Activated T-cell treated with anti-CD3 and anti-CD28 coated beads, Interleukin-2, amount 50 U/mL, for 4 hours (primary cell): Measurements from ENCODE around the gene MTCL1. TPM values are rescaled to one million over a fixed set of nuclear protein-coding genes. Genes with fewer than 3 reads are reported as not detected.

Experiments
- ATAC-seq, 2 donors: fragments of 200-7000 bp; cut with Tn5 transposase; one replicate each; pipeline ENCODE4 v1.10.0; 2021
- DNase-seq: peaks from one replicate; pipeline ENCODE4 v3.0.0-alpha.2; 2020
- H3K27me3 Mint-ChIP-seq: one replicate; pipeline ENCODE4 v1.8.0; 2021; ENCODE audit warnings: low read depth, mixed read lengths
- H3K36me3 Mint-ChIP-seq: one replicate; pipeline ENCODE4 v1.8.0; 2022; ENCODE audit warnings: mixed read lengths; ENCODE audit not compliant: insufficient read depth
- H3K4me1 Mint-ChIP-seq: one replicate; pipeline ENCODE4 v1.8.0; 2021; ENCODE audit warnings: low read depth, mixed read lengths
- H3K4me3 Mint-ChIP-seq: one replicate; pipeline ENCODE4 v1.8.0; 2021; ENCODE audit warnings: mild to moderate bottlenecking, moderate library complexity, mixed read lengths
- H3K9me3 Mint-ChIP-seq: one replicate; pipeline ENCODE4 v1.8.0; 2021; ENCODE audit warnings: mixed read lengths
- total RNA-seq, 3 donors: library from RNA; stranded (reverse); gene quantifications; one replicate each; pipeline ENCODE4 v1.2.1, GENCODE V29; 2021

MTCL1 gene
- total RNA-seq, 3 donors from 2014 or later: 0.23 to 0.73 (median 0.69) TPM

DNA sequence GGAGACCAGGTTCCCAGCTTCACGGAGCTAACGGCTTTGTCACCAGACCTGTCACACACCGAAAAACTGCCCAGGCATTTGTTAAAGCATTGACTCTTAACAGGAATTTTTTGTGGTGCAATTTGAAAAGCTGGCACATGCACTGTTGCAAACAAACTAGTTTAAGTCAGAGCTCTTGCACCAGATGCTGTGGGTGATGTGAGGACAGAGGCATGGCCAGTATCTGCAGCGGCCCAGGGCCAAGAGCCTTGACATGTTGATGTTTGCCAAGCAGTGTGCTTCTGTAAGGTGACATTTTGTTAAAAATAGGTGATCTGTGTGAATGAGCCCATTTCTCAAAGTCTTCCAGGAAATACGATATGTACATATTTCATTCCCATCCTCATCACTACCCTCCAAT, 142.5 kb downstream of the MTCL1 start:
- no peak for ATAC-seq
- no peaks in the 10 kb centered on the region for H3K36me3 Mint-ChIP-seq
- H3K27me3 Mint-ChIP-seq: peaks cover 6% of the 10 kb centered on the region
- no peak for DNase-seq
- no peak overlapping the region for H3K4me3 Mint-ChIP-seq
- H3K4me1 Mint-ChIP-seq: no peaks in the 10 kb centered on the region
- peaks cover 5% of the 10 kb centered on the region for H3K9me3 Mint-ChIP-seq

DNA sequence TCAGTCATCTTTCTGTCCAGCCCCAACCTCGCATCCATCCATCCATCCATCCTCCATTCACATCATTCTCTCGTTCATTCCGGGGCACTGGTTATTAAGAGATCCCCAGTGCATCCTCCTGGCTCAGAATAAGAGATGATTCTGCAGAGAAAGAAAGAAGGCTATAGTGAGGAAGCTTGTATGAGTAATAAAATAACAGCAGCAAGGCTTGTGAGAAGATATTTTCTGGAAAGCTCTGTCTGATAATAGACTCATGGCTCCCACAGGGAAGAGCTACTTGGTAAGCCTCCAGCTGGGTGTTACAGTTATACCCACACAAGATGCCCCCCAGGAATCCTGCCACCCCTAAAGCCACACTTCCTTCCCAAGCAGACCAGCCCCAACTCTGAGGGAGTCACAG, 143.2 kb downstream of the MTCL1 start:
- ATAC-seq (no peak), DNase-seq (no peak)
- H3K4me3 Mint-ChIP-seq: no peak overlapping the region
- H3K9me3 Mint-ChIP-seq: peaks cover 5% of the 10 kb centered on the region
- H3K4me1 Mint-ChIP-seq: no peaks in the 10 kb centered on the region
- no peaks in the 10 kb centered on the region for H3K36me3 Mint-ChIP-seq
- peaks cover 6% of the 10 kb centered on the region for H3K27me3 Mint-ChIP-seq

DNA sequence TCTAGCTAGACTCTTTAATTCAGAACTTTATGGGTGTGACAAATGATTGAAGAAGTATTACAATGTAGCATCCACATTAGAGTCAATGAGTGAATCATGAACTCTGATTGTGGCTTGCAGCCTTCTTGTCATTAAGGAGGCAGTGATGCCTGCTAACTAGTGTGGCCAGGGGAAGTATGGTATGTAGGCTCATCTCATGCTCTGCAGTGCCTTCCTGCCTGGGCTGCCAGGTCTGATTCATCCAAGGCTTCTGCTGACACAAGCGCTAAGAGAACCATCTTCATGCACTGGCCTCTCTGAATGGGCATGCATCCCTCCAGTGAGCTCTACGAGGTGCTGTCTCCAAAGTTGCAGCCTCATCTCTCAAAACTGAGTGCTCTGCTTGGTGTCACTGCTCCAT, 144.3 kb downstream of the MTCL1 start:
- H3K36me3 Mint-ChIP-seq: no peaks in the 10 kb centered on the region
- peaks cover 5% of the 10 kb centered on the region for H3K9me3 Mint-ChIP-seq
- ATAC-seq (no peak), DNase-seq (no peak)
- no peaks in the 10 kb centered on the region for H3K4me1 Mint-ChIP-seq
- peaks cover 13% of the 10 kb centered on the region for H3K27me3 Mint-ChIP-seq
- H3K4me3 Mint-ChIP-seq: no peak overlapping the region

DNA sequence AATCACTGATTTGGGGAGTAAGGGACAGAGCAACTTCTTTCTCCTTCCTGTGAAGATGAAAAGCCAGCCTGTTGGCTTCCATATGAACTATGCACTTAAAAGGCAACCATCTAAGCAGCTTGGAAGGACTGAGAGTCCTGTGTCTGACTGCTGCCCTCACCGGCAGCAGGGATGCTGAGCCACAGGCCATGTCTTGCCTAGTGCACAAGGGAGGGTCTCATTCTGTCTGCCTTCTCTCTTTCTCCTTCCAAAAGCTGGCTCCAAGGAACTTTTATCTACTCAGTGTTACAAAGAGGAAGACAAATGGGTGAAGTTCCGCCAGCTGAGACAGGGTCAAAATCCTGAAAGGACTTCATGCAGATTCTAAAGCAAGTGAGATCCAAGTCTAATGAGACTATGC, 146.3 kb downstream of the MTCL1 start:
- no peak overlapping the region for H3K4me3 Mint-ChIP-seq
- H3K4me1 Mint-ChIP-seq: no peaks in the 10 kb centered on the region
- H3K36me3 Mint-ChIP-seq: no peaks in the 10 kb centered on the region
- H3K27me3 Mint-ChIP-seq: peaks cover 17% of the 10 kb centered on the region
- H3K9me3 Mint-ChIP-seq: peaks cover 5% of the 10 kb centered on the region
- no peak for DNase-seq
- no peak for ATAC-seq

DNA sequence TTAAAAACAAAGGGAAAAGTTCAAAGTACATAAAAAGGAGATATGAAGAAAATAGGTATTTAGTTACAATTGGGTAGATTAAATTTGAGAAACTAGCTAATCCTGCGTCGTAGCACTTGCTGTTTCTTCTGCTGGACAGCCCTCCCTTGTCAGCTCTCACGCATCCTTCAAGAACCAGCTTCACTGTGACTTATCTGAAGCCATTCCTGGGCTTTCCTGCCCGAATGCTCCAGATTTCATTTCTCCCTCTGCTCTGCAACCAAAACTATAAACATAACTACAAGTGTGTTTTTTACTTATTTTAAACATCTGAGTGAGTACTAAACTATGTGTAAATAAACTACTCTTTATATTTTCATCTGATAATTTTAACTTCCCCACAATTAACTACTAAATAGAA, 149.2 kb downstream of the MTCL1 start:
- ATAC-seq: no peak

DNA sequence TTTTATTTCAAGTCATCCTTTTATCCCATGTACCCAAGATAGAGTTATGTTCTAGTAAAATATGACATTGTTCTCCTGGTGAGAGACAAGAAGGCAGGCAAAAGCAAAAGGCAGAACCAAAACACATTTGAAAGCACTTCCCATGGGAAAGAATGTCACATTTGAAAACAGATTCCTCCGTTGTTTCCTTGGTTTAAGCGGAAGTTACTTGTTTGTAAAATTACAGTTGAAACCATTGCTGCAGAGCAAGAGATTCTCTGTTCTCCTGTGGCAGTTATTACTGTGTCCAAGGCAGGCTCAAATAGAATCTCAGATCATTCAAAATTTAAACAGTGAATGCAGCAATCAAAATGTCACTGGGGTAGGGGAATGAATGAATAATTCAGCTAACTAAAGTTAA, 149.6 kb downstream of the MTCL1 start:
- peaks cover 11% of the 10 kb centered on the region for H3K27me3 Mint-ChIP-seq

More for the DNA sequence above, 149.2 kb downstream of the MTCL1 start:
- Mint-ChIP-seq H3K4me3 (no peak overlapping the region), H3K36me3 (no peaks in the 10 kb centered on the region), H3K27me3 (peaks cover 11% of the 10 kb centered on the region), H3K4me1 (no peaks in the 10 kb centered on the region), H3K9me3 (peaks cover 5% of the 10 kb centered on the region)
- no peak for DNase-seq

DNA sequence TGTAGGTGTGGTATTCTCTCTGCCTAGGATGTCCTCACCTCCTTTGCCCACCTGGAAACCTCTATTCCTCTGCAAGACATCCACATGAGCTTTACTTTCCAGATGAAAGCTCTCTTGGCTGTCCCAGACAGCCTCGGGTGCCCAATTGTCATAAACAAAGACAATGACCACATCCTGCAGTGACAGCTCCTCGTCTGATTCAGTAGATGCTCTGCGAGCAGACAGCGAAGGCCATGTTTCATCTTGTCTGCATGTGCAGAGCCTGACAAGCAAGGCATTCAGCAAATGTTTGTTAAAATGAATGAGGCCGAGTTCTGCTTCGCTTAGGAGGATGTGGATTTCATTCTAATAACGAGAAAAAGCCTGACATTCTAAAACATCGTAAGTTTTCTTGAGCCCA, 150.9 kb downstream of the MTCL1 start:
- Mint-ChIP-seq H3K9me3 (no peaks in the 10 kb centered on the region), H3K27me3 (peaks cover 11% of the 10 kb centered on the region), H3K4me1 (no peaks in the 10 kb centered on the region), H3K4me3 (no peak overlapping the region), H3K36me3 (no peaks in the 10 kb centered on the region)
- DNase-seq (no peak), ATAC-seq (no peak)

More for the DNA sequence above, 149.6 kb downstream of the MTCL1 start:
- no peak overlapping the region for H3K4me3 Mint-ChIP-seq
- DNase-seq (no peak), ATAC-seq (no peak)
- no peaks in the 10 kb centered on the region for H3K36me3 Mint-ChIP-seq
- H3K4me1 Mint-ChIP-seq: no peaks in the 10 kb centered on the region
- peaks cover 5% of the 10 kb centered on the region for H3K9me3 Mint-ChIP-seq

DNA sequence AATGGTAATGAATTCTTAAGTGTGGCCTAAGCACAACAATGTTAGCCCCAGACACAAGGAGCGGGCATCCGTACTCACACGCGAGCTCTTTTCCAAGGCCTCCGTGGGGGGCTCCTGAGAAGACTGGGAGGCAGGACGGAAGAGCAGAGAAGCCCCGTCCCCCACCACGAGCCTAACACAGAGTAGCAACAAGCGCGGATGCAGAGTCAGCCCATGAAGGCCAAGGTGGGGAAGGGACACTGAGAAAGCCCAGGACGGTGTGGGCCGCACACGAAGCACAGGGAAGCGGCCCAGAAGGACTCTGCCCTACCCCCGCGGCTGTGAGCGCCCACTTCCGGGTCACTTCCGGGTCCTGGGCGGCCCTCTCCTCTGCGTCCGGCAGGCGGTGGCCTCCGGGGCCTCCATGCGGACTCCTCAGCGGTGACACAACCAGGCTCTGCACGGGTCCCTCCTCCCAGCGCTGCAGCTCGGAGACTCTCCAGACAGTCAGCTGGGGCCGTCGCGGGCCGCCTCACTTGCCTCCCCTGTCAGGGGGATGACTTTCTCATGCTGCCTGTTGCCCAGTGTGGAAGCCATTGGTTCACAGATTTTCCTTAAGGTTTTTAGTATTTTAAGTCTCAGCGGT, 151.5 kb downstream of the MTCL1 start:
- Mint-ChIP-seq H3K9me3 (no peaks in the 10 kb centered on the region), H3K27me3 (peaks cover 11% of the 10 kb centered on the region), H3K4me1 (no peaks in the 10 kb centered on the region), H3K36me3 (no peaks in the 10 kb centered on the region), H3K4me3 (no peak overlapping the region)
- ATAC-seq (no peak), DNase-seq (no peak)

DNA sequence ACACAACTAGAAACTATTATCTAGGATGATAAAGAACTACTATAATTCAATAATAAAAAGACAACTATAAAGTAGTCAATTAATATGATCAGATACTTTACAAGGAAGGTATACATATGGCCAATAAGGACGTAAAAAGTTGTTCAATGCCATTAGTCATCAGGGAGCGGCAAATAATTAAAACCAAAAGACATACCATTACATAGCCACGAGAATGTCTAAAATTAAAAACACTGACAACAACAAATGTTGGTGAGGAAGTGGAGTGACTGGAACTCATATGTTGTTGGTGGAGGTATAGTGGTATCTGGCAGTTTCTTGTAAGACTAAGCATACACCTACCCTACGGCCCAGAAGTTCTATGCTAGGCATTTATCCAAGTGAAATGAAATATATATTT, 152.4 kb downstream of the MTCL1 start:
- DNase-seq (no peak), ATAC-seq (no peak)
- Mint-ChIP-seq H3K36me3 (no peaks in the 10 kb centered on the region), H3K9me3 (no peaks in the 10 kb centered on the region), H3K4me3 (no peak overlapping the region), H3K4me1 (no peaks in the 10 kb centered on the region), H3K27me3 (peaks cover 11% of the 10 kb centered on the region)

DNA sequence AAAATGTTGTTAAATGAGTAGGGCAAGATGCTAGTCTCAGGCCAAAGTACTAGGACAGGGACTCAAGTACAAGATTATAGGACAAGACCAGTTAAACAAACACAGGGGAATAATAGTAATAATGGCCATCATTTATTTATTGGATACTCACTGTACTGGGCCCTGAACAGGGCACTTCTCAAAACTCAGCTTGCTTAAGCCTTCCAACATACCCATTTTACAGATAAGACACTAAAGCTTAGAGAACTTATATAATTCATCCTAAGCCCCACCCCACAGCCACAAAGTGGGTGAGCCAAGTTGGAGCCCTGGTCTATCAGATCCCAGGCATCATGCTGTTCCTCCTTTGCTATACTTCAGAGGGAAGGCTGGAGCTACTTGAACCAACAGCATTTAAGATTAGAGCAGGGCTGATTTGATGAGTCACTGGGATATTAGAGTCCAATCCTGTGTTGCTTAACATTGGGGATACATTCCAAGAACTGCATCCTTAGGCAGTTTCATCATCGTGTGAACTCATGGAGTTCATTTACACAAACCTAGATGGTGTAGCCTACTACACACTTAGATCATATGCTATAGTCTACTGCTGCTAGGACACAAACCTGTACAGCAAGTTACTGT, 153.6 kb downstream of the MTCL1 start:
- H3K9me3 Mint-ChIP-seq: no peaks in the 10 kb centered on the region
- peaks cover 10% of the 10 kb centered on the region for H3K27me3 Mint-ChIP-seq
- no peak overlapping the region for H3K4me3 Mint-ChIP-seq
- DNase-seq: no peak
- no peaks in the 10 kb centered on the region for H3K36me3 Mint-ChIP-seq
- no peaks in the 10 kb centered on the region for H3K4me1 Mint-ChIP-seq
- ATAC-seq: no peak

DNA sequence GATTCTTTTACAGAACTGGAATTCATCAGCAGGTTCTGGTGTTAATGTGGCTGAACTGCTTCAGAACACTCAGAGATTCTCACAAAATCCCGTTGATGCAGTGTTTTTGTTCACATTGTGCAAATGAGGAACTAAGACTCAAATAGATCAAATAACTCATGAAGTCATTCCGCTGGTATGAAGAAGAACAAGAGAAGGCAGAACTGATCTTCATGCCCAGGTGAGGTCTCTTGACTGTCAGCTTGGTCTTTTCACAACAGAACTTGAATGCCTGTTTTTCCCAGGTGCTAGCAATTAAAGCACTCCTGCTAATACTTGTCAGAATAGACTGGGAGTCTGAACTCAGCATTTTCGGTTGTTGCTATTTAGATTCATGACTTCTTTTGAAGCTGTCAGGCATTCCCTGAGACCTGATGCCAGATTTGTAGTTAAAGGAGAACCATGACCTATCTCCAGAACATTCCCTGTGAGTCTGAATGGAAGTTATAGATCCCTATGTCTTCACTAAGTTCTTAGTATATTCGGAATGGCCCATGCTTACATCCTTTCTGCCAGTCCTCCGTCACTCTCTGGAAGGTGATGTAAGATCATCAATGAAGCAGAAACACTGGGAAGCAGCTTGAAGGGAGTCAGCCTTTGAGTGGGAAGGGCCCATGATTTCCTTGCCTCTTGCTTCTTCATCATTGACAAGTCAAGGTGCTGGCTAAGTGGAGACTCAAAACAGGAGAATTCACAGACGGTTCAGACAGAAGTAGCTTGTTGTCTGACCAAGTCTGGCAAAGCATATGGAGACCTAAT, 155.7 kb downstream of the MTCL1 start:
- Mint-ChIP-seq H3K27me3 (peaks cover 1% of the 10 kb centered on the region), H3K4me3 (no peak overlapping the region), H3K36me3 (no peaks in the 10 kb centered on the region), H3K9me3 (no peaks in the 10 kb centered on the region), H3K4me1 (no peaks in the 10 kb centered on the region)
- no peak for ATAC-seq
- no peak for DNase-seq

DNA sequence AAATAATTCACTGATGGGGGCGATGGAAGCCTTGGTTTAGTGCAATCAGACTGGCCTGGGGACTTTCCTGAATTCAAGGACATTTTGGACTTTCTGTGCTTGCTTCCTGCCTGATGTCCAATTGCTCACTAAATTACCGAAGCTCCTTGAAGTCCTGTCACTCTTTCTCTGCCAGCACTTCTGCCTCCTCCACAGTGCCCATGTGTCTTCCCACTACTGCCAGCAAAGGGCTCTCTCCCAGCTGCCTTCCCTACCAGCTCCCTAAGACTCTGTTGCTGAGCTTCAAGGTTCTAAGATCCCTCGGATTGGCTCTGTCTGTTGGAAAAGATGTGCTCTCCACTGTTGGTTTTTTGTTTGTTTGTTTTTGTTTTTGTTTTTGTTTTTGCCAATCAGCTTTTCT, 158.1 kb downstream of the MTCL1 start:
- no peaks in the 10 kb centered on the region for H3K4me1 Mint-ChIP-seq
- DNase-seq (no peak), ATAC-seq (no peak)
- H3K4me3 Mint-ChIP-seq: no peak overlapping the region
- no peaks in the 10 kb centered on the region for H3K9me3 Mint-ChIP-seq
- no peaks in the 10 kb centered on the region for H3K27me3 Mint-ChIP-seq
- no peaks in the 10 kb centered on the region for H3K36me3 Mint-ChIP-seq

DNA sequence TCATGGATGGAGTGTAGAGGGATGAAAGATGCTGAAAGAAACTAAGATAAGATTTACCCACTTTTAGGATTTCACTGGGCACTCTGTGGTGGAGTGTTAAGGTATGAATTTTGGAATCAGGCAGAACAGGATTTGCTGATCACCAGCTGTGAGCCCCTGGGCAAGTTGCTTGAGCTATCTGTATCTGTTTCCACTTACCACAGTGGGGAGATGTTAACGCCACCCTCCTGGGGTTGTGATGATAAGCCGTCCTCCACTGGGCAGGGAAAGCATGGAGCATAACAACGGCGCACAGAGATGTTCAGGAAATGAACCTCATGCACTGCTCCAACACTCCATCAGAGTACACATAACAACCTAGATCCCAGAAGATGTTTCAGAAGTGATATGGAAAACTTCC, 160.6 kb downstream of the MTCL1 start:
- Mint-ChIP-seq H3K4me1 (no peaks in the 10 kb centered on the region), H3K9me3 (no peaks in the 10 kb centered on the region), H3K36me3 (no peaks in the 10 kb centered on the region), H3K27me3 (no peaks in the 10 kb centered on the region), H3K4me3 (no peak overlapping the region)
- ATAC-seq (no peak), DNase-seq (no peak)

DNA sequence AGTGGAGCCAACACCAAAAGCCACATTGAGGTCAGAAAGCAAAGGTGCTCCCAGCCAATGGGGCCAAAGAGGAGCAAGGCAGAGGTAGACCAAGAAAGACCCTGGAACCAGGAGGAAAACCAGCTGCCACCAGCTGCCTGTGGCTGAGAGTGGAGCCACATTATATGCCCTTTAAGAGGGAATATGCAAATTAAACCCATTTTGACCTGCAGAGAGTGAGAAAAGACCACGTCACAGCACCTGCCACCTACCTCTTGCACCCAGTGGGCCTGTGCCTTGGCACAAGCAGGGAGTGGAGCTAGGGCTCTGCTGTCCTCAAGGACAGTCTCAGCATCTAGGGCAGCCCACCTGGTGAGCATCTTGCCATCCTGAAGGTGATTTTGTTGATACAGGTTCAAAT, 161.3 kb downstream of the MTCL1 start:
- Mint-ChIP-seq H3K4me1 (no peaks in the 10 kb centered on the region), H3K4me3 (no peak overlapping the region), H3K27me3 (no peaks in the 10 kb centered on the region), H3K9me3 (no peaks in the 10 kb centered on the region), H3K36me3 (no peaks in the 10 kb centered on the region)
- DNase-seq: no peak
- ATAC-seq: no peak

DNA sequence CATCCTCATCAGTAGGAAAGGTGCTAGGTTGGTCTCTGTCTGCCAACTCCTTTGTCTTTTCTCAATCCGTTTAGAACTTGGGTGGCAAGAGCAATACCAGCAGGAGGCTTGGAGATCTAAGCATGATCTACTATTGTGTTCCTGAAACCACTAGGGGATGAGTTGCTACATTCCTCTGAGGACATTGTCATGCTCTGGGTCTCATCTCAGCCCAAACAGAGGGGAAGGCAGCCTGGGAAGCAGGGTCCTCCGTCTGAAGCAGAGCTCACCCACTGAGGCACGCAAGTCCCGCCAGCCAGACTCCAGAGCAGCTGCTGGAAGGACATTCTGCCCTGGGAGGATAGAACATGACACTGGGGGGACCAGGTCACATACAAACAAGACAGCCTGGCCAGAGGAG, 162.9 kb downstream of the MTCL1 start:
- DNase-seq (no peak), ATAC-seq (no peak)
- H3K4me3 Mint-ChIP-seq: no peak overlapping the region
- no peaks in the 10 kb centered on the region for H3K36me3 Mint-ChIP-seq
- no peaks in the 10 kb centered on the region for H3K27me3 Mint-ChIP-seq
- no peaks in the 10 kb centered on the region for H3K4me1 Mint-ChIP-seq
- H3K9me3 Mint-ChIP-seq: no peaks in the 10 kb centered on the region
